ENCODE results near the gene MYCBP.

MYCBP gene

DNA sequence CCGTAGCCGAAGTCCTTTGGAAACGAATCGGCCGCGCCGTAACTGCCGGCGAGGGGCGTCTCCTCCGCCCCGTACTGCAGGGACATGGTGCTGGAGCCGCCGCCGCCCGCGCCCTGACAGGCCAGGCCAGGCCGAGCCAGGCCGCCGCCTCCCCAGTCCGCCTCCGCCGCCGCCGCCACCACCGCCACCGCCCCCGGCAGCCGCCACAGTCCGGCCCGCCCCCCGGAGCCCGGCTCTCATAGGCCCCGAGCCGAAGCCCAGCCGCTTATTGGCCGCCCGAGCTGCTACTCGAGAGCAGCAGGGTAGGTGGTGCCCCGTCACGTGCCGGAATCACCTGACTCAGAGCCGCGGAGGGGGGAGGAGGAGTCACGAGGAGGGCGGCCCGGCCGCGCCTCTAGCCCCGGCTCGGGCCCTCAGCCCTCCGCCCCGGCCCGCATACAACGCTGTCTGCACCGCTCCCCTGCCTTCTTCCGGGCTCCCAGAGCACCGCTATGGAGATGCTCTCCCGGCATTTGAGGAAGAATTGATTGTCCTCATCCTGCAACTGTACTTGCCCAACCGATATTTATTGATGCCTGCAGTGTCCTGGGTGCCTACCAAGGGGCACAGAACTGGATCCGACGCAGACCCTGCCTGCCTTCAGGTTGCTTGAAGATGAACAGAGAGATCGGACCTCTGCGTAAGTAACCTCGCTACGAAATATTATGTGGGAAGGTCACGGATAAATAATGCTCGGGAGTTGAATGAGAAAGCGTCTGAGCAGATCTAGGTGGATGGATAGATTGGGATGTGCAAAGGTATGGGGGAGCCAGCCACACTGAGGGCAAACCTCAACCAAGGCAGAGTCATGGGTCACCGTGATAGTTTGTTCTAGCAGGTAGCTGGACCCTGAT is 13.3 kb downstream of the MYCBP start, which contains the start of gene RRAGC (continued):
- TF ChIP-seq ZBTB21 (tag by site-specific recombination; IDR thresholded peaks at IDR 0.05) (0 out of 2 replicates have a peak, but pooled peaks have one; percentile 14), EGR2 (tag by site-specific recombination; IDR thresholded peaks at IDR 0.05; ENCODE audit: low read depth) (peak; percentile 68), ZNF48 (tag by site-specific recombination; IDR thresholded peaks at IDR 0.05) (no peak), ZNF133 (tag by site-specific recombination; IDR thresholded peaks at IDR 0.05) (no peak), ZNF610 (tag by site-specific recombination; IDR thresholded peaks at IDR 0.05; ENCODE audit: borderline replicate concordance) (0 out of 2 replicates have a peak, but pooled peaks have one; percentile 27), ZNF214 (tag by site-specific recombination; IDR thresholded peaks at IDR 0.05; ENCODE audit: borderline replicate concordance) (no peak), ZNF677 (tag by site-specific recombination; IDR thresholded peaks at IDR 0.05) (no peak), ZNF2 (tag by site-specific recombination; IDR thresholded peaks at IDR 0.05) (0 out of 2 replicates have a peak, but pooled peaks have one; percentile 28), ZNF548 (tag by site-specific recombination; IDR thresholded peaks at IDR 0.05) (no peak), ZNF777 (tag by site-specific recombination; IDR thresholded peaks at IDR 0.05; ENCODE audit: borderline replicate concordance) (no peak), GLIS2 (tag by site-specific recombination; IDR thresholded peaks at IDR 0.05) (peak; percentile 90), IKZF3 (tag by site-specific recombination; IDR thresholded peaks at IDR 0.05) (no peak), ZNF354C (tag by site-specific recombination; IDR thresholded peaks at IDR 0.05; ENCODE audit: borderline replicate concordance, low read depth) (no peak), ZNF514 (tag by site-specific recombination; IDR thresholded peaks at IDR 0.05) (no peak), KLF9 (tag by site-specific recombination; IDR thresholded peaks at IDR 0.05; ENCODE audit: low read depth) (peak; percentile 95), ZNF530 (tag by site-specific recombination; IDR thresholded peaks at IDR 0.05; ENCODE audit: low read depth) (no peak), ZNF10 (tag by site-specific recombination; IDR thresholded peaks at IDR 0.05) (no peak)
- TF ChIP-seq, protein P1, sequence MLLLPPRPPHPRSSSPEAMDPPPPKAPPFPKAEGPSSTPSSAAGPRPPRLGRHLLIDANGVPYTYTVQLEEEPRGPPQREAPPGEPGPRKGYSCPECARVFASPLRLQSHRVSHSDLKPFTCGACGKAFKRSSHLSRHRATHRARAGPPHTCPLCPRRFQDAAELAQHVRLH (tag by site-specific recombination; IDR thresholded peaks at IDR 0.05) = peak; percentile 97
- TF ChIP-seq, protein P2, sequence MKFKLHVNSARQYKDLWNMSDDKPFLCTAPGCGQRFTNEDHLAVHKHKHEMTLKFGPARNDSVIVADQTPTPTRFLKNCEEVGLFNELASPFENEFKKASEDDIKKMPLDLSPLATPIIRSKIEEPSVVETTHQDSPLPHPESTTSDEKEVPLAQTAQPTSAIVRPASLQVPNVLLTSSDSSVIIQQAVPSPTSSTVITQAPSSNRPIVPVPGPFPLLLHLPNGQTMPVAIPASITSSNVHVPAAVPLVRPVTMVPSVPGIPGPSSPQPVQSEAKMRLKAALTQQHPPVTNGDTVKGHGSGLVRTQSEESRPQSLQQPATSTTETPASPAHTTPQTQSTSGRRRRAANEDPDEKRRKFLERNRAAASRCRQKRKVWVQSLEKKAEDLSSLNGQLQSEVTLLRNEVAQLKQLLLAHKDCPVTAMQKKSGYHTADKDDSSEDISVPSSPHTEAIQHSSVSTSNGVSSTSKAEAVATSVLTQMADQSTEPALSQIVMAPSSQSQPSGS (tag by site-specific recombination; IDR thresholded peaks at IDR 0.05; ENCODE audit: low read depth) = no peak
- TF ChIP-seq, protein P3, sequence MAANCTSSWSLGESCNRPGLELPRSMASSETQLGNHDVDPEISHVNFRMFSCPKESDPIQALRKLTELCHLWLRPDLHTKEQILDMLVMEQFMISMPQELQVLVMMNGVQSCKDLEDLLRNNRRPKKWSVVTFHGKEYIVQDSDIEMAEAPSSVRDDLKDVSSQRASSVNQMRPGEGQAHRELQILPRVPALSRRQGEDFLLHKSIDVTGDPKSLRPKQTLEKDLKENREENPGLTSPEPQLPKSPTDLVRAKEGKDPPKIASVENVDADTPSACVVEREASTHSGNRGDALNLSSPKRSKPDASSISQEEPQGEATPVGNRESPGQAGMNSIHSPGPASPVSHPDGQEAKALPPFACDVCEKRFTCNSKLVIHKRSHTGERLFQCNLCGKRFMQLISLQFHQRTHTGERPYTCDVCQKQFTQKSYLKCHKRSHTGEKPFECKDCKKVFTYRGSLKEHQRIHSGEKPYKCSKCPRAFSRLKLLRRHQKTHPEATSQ (tag by site-specific recombination; IDR thresholded peaks at IDR 0.05) = no peak
- TF ChIP-seq, protein P4, sequence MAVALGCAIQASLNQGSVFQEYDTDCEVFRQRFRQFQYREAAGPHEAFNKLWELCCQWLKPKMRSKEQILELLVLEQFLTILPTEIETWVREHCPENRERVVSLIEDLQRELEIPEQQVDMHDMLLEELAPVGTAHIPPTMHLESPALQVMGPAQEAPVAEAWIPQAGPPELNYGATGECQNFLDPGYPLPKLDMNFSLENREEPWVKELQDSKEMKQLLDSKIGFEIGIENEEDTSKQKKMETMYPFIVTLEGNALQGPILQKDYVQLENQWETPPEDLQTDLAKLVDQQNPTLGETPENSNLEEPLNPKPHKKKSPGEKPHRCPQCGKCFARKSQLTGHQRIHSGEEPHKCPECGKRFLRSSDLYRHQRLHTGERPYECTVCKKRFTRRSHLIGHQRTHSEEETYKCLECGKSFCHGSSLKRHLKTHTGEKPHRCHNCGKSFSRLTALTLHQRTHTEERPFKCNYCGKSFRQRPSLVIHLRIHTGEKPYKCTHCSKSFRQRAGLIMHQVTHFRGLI (tag by site-specific recombination; IDR thresholded peaks at IDR 0.05) = peak; percentile 35; the same call in 1 of the 2 replicates
- TF ChIP-seq, protein P5, sequence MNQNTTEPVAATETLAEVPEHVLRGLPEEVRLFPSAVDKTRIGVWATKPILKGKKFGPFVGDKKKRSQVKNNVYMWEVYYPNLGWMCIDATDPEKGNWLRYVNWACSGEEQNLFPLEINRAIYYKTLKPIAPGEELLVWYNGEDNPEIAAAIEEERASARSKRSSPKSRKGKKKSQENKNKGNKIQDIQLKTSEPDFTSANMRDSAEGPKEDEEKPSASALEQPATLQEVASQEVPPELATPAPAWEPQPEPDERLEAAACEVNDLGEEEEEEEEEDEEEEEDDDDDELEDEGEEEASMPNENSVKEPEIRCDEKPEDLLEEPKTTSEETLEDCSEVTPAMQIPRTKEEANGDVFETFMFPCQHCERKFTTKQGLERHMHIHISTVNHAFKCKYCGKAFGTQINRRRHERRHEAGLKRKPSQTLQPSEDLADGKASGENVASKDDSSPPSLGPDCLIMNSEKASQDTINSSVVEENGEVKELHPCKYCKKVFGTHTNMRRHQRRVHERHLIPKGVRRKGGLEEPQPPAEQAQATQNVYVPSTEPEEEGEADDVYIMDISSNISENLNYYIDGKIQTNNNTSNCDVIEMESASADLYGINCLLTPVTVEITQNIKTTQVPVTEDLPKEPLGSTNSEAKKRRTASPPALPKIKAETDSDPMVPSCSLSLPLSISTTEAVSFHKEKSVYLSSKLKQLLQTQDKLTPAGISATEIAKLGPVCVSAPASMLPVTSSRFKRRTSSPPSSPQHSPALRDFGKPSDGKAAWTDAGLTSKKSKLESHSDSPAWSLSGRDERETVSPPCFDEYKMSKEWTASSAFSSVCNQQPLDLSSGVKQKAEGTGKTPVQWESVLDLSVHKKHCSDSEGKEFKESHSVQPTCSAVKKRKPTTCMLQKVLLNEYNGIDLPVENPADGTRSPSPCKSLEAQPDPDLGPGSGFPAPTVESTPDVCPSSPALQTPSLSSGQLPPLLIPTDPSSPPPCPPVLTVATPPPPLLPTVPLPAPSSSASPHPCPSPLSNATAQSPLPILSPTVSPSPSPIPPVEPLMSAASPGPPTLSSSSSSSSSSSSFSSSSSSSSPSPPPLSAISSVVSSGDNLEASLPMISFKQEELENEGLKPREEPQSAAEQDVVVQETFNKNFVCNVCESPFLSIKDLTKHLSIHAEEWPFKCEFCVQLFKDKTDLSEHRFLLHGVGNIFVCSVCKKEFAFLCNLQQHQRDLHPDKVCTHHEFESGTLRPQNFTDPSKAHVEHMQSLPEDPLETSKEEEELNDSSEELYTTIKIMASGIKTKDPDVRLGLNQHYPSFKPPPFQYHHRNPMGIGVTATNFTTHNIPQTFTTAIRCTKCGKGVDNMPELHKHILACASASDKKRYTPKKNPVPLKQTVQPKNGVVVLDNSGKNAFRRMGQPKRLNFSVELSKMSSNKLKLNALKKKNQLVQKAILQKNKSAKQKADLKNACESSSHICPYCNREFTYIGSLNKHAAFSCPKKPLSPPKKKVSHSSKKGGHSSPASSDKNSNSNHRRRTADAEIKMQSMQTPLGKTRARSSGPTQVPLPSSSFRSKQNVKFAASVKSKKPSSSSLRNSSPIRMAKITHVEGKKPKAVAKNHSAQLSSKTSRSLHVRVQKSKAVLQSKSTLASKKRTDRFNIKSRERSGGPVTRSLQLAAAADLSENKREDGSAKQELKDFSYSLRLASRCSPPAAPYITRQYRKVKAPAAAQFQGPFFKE (tag by site-specific recombination; IDR thresholded peaks at IDR 0.05; ENCODE audit: borderline replicate concordance) = no peak
- TF ChIP-seq, protein P6, sequence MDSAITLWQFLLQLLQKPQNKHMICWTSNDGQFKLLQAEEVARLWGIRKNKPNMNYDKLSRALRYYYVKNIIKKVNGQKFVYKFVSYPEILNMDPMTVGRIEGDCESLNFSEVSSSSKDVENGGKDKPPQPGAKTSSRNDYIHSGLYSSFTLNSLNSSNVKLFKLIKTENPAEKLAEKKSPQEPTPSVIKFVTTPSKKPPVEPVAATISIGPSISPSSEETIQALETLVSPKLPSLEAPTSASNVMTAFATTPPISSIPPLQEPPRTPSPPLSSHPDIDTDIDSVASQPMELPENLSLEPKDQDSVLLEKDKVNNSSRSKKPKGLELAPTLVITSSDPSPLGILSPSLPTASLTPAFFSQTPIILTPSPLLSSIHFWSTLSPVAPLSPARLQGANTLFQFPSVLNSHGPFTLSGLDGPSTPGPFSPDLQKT (IDR thresholded peaks at IDR 0.05; ENCODE audit: borderline replicate concordance, low read depth, low read length) = no peak
- TF ChIP-seq, protein P7, sequence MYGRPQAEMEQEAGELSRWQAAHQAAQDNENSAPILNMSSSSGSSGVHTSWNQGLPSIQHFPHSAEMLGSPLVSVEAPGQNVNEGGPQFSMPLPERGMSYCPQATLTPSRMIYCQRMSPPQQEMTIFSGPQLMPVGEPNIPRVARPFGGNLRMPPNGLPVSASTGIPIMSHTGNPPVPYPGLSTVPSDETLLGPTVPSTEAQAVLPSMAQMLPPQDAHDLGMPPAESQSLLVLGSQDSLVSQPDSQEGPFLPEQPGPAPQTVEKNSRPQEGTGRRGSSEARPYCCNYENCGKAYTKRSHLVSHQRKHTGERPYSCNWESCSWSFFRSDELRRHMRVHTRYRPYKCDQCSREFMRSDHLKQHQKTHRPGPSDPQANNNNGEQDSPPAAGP (tag by site-specific recombination; IDR thresholded peaks at IDR 0.05) = peak; percentile 61; the same call in 1 of the 2 replicates
